Measurements from ENCODE around the gene RTN4R.

Gene RTN4R

GRCh38 chr22:20217563-20217962 is 50.6 kb downstream of the RTN4R start:
- no peak for DNase-seq (ENCODE audit: low spot score)
- TF ChIP-seq, protein P1, sequence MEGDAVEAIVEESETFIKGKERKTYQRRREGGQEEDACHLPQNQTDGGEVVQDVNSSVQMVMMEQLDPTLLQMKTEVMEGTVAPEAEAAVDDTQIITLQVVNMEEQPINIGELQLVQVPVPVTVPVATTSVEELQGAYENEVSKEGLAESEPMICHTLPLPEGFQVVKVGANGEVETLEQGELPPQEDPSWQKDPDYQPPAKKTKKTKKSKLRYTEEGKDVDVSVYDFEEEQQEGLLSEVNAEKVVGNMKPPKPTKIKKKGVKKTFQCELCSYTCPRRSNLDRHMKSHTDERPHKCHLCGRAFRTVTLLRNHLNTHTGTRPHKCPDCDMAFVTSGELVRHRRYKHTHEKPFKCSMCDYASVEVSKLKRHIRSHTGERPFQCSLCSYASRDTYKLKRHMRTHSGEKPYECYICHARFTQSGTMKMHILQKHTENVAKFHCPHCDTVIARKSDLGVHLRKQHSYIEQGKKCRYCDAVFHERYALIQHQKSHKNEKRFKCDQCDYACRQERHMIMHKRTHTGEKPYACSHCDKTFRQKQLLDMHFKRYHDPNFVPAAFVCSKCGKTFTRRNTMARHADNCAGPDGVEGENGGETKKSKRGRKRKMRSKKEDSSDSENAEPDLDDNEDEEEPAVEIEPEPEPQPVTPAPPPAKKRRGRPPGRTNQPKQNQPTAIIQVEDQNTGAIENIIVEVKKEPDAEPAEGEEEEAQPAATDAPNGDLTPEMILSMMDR (IDR thresholded peaks at IDR 0.05; ENCODE audit: extremely low read depth, insufficient read depth, missing control alignments), result no peak
- in situ Hi-C loops (cut with MboI; ENCODE audit: low pct_unique_long_range_greater_than_20kb, low sequenced_read_pairs, unreplicated experiment), result no loop called here

- no peak for DNase-seq (ENCODE audit: low spot score)
- in situ Hi-C loops (cut with MboI; ENCODE audit: low pct_unique_long_range_greater_than_20kb, low sequenced_read_pairs, unreplicated experiment), result no loop called here
- TF ChIP-seq, protein P1 (IDR thresholded peaks at IDR 0.05; ENCODE audit: extremely low read depth, insufficient read depth, missing control alignments), result no peak
Observed at GRCh38 chr22:20216863-20217499, 51.1 kb downstream of the RTN4R start.

DNA sequence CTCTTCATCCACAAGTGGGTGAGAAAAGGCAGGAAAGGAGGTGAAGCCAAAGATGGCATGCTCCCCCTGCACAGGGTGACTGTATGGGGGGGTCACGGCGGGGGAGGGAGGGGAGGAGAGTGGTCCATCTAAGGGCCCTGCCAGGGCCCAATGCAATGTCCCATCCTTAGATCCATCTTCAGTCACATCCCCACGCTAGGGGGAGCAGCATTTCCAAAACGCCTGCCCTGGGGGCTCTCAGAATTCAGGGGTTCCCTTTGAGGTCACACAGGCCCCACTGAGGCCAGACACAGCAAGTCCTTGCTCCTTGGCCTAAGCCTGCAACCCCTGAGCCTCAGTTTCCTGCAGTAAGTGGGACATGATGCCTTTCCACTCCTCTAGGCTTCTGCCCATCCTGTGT is 52.4 kb downstream of the RTN4R start:
- TF ChIP-seq, protein P1 (IDR thresholded peaks at IDR 0.05; ENCODE audit: extremely low read depth, insufficient read depth, missing control alignments), result peak; percentile 8
- in situ Hi-C loops (cut with MboI; ENCODE audit: low pct_unique_long_range_greater_than_20kb, low sequenced_read_pairs, unreplicated experiment), result no loop called here
- DNase-seq (ENCODE audit: low spot score), result no peak

DNA sequence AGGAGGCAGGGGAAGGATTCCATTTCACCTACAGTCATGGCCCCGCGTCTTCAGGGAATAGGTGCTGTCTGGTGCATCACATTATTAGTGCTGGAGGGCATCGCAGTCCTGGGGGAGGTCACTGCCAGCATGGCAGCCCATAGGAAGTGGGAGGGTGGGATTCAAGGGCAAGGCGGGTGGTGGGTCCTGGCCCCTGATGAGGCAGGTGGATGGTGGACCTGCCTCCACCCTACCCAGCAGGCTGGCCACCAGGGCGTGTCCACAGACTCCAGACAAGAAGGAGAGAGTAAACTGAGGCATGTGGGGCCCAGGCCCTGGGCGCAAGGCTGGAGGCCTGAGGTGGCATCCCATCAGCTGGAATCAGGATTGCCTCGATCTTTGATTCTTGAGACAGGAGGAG is 53.3 kb downstream of the RTN4R start:
- in situ Hi-C loops (cut with MboI; ENCODE audit: low pct_unique_long_range_greater_than_20kb, low sequenced_read_pairs, unreplicated experiment), result no loop called here
- TF ChIP-seq, protein P1 (IDR thresholded peaks at IDR 0.05; ENCODE audit: extremely low read depth, insufficient read depth, missing control alignments), result no peak
- DNase-seq (ENCODE audit: low spot score), result no peak

DNA sequence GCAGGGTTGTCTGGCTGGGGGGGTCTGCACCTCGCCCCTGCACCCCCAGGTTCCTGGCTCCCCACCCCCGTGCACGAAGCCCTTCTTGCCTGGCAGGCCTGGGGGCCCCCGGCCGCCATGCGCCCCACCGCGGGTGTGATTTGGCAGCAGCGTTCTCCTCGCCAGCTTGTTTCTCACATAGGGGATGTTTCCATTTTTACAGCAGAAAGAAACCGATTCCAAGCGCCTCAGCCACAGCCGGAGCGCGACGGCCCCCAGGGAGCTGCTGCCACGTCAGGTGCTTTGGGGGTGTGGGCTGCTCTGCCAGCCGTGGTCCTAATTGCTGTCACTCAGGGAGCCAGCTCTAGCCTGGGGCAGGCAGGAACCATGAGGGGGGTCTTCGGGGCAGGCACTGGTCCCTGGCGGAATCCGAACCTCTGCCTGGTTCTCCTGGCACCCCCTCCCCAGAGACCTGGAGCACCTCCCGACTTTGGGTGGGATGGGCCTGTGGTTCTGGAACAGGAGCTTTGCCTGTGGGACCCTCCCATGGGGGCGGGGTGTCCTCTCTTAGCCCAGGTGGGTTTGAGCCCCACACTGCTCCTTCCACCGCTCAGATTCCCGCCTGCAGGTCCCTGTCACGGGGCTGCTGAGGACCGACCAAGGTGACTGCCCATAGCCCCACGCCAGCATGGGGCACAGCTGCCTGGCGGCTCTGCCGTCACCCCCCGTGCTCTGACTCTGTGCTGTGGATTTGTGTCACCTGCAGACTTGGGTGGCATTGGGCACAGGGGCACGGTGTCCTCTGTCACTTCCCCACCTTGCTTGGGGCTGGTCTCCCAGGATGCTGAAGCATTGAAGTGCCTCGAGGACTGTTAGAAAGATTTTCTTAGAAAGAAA is 54.0 kb downstream of the RTN4R start:
- TF ChIP-seq, protein P1 (IDR thresholded peaks at IDR 0.05; ENCODE audit: extremely low read depth, insufficient read depth, missing control alignments), result no peak
- in situ Hi-C loops (cut with MboI; ENCODE audit: low pct_unique_long_range_greater_than_20kb, low sequenced_read_pairs, unreplicated experiment), result no loop called here
- no peak for DNase-seq (ENCODE audit: low spot score)

DNA sequence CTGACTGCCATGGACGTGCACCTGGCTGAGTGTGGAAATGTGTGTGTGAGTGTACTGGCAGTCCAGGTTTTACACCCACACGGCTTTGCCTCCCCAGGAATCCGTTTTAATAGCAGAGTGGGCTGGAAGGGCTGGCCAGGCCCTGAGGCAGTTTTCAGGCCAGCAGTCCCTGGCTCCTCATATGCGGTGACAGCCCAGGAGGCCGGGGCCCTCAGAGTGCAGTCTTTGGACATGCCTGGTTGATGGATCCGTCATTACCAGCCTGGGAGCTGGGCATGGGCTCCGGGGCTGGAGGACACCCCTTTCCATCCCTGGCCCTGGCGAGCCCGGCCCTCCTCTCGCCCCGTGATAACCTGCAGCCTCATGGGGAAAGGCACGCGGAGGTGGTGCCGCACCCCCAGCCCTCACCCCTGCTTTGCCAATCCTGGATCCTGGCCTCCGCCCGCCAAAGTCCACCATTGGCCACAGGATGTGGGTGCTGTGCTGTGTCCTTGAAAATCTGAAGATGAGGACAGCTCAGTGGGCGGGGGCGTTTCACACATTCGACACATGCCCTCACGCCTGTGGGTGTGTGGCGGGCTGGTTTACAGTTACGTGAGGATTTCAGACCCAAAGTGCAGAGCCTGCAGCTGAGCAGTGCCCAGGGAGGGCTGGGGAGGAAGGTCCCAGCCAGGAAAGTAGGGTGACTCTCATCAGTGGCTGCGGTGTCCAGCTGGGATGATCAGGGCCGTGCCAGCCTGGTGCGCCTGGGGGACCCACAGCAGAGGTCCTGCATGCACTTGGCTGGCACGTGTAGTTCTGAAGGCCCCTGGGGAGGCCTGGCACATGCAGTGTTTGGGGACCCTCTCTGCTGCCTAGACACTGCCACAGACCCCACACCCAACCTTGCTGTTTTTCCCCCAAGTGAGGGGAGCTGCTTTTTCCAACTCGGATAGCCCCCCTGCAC is 55.1 kb downstream of the RTN4R start:
- in situ Hi-C loops (cut with MboI; ENCODE audit: low pct_unique_long_range_greater_than_20kb, low sequenced_read_pairs, unreplicated experiment), result no loop called here
- DNase-seq (ENCODE audit: low spot score), result no peak
- TF ChIP-seq, protein P1 (IDR thresholded peaks at IDR 0.05; ENCODE audit: extremely low read depth, insufficient read depth, missing control alignments), result no peak

Measured in GM13977 (cell line).